Measurements from ENCODE around the gene CEPT1.

The CEPT1 gene

DNA sequence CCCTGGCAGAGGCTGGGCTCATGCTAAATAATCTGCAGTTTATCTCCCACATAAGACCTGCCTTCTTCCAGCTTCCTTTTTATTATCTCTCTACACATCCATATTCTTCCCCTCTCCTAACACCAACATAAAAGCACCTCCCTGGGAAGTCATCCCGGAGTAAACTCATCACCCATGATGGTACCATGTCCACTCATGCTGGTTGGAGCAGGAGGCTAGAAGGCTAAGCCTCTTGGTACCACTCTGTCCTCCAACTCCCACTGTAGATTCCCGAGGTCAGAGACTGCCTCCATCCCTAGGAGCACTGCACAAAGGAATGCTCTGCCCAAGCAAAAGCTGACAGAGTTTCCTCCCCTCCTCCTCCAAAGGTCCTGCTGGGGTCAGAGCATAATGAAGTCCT lies 56.2 kb downstream of the CEPT1 start:
- Histone ChIP-seq H3K4me3 (ENCODE audit: low read depth in 1 of 2, low read length in 2 of 2) (no peak overlapping the region), H3K36me3 (ENCODE audit: insufficient read depth, low read length) (no peaks in the 10 kb centered on the region), H3K9ac (ENCODE audit: low read length) (no peak overlapping the region), H3K4me1 (ENCODE audit: insufficient read depth, low read length) (peaks cover 8% of the 10 kb centered on the region), H3K27ac (ENCODE audit: low read depth, low read length) (no peak overlapping the region), H3K9me3 (ENCODE audit: low read length) (no peaks in the 10 kb centered on the region), H3K27me3 (ENCODE audit: control insufficient read depth in 1 of 2, insufficient read depth in 2 of 2, low read length in 2 of 2) (no peaks in the 10 kb centered on the region)

GRCh38 chr1:111197598-111198284 lies 57.7 kb downstream of the CEPT1 start:
- Histone ChIP-seq H3K27me3 (ENCODE audit: control insufficient read depth in 1 of 2, insufficient read depth in 2 of 2, low read length in 2 of 2) (no peaks in the 10 kb centered on the region), H3K36me3 (ENCODE audit: insufficient read depth, low read length) (no peaks in the 10 kb centered on the region), H3K4me3 (ENCODE audit: low read depth in 1 of 2, low read length in 2 of 2) (no peak overlapping the region), H3K9me3 (ENCODE audit: low read length) (no peaks in the 10 kb centered on the region), H3K9ac (ENCODE audit: low read length) (no peak overlapping the region), H3K27ac (ENCODE audit: low read depth, low read length) (no peak overlapping the region), H3K4me1 (ENCODE audit: insufficient read depth, low read length) (peaks cover 6% of the 10 kb centered on the region)

DNA sequence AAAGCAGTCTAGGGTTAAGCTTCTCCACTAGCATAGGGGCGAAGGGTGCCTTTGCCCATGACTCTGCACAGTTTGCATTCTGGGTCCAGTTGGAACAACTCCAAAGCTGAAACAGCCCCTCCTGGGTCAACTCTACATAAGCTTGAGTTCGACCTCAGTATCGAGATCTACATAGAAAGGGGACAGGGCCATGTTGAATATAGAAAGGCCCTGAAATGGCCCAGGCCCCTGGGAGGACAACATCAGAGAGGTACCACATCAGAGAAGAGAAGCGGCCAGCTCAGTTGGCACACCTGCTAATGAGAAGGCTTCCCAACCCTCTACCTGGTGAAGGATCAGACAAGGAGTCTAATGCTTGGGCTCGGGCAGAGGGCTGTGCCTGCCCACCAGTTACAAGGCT lies 58.8 kb downstream of the CEPT1 start:
- no peak overlapping the region for H3K4me3 ChIP-seq (ENCODE audit: low read depth in 1 of 2, low read length in 2 of 2)
- peaks cover 0 to 10% of the 10 kb centered on the region in 2 donors for H3K27me3 ChIP-seq (ENCODE audit: control insufficient read depth in 1 of 2, insufficient read depth in 2 of 2, low read length in 2 of 2)
- H3K27ac ChIP-seq (ENCODE audit: low read depth, low read length): no peak overlapping the region
- H3K4me1 ChIP-seq (ENCODE audit: insufficient read depth, low read length): no peaks in the 10 kb centered on the region
- no peaks in the 10 kb centered on the region for H3K36me3 ChIP-seq (ENCODE audit: insufficient read depth, low read length)
- H3K9me3 ChIP-seq (ENCODE audit: low read length): no peaks in the 10 kb centered on the region
- H3K9ac ChIP-seq (ENCODE audit: low read length): no peak overlapping the region

- peaks cover 0 to 15% of the 10 kb centered on the region in 2 donors for H3K27me3 ChIP-seq (ENCODE audit: control insufficient read depth in 1 of 2, insufficient read depth in 2 of 2, low read length in 2 of 2)
- no peaks in the 10 kb centered on the region for H3K4me1 ChIP-seq (ENCODE audit: insufficient read depth, low read length)
- H3K9me3 ChIP-seq (ENCODE audit: low read length): no peaks in the 10 kb centered on the region
- H3K9ac ChIP-seq (ENCODE audit: low read length): no peak overlapping the region
- H3K36me3 ChIP-seq (ENCODE audit: insufficient read depth, low read length): no peaks in the 10 kb centered on the region
- H3K27ac ChIP-seq (ENCODE audit: low read depth, low read length): no peak overlapping the region
- no peak overlapping the region for H3K4me3 ChIP-seq (ENCODE audit: low read depth in 1 of 2, low read length in 2 of 2)
Measured at GRCh38 chr1:111199329-111199728, 59.3 kb downstream of the CEPT1 start.

DNA sequence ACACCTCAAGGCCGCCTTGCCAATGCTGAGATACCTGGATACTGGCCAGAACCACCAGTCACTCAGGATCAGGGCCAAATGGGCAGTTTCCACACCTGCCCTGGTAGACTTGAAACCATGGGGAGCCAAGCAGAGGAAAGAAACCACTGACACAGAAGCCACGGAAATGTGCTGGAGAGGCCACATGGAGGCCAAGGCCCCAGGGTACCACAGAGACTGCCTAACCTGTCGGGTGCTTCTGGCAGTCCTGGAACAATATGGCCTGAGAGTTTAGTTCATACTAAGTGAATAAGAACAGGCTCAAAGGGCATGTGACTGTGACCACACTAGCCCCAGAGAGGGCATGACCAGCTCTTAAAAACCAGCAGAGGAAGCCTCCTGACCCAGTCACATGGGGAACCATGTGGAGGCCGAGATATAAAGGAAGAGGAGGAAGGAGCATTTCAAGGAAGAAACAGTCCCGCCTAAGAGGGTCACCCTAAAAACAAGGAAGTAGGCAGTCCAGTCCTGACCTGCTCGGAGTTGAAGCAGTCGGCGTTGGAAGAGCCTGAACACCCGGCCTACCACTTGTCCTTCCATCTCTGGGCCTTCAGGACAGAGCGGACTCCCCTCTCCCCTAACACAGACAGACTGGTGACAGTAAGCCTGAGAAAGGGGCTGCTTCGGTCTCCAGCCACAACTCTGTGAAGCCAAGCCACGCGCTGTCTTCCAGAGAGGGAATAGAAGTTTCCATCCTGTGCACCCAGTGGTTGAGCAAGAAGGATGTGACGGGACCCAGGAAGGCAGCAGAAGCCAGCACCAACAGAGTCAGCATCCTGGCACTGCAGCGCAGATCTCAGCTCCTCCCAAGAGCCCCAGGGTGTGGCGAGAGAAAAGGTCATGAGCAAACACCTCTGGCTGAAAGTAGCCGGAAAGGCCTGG lies 60.1 kb downstream of the CEPT1 start, which contains the start of gene DENND2D:
Gene DENND2D, minus strand, starts transcription at position 766 of the 921 bp plus-strand sequence. Its CDS starts 187 bp downstream, at position 579.
- Histone ChIP-seq H3K9ac (ENCODE audit: low read length) (no peak within 1 kb of the TSS), H3K27ac (ENCODE audit: low read depth, low read length) (no peak within 1 kb of the TSS), H3K4me1 (ENCODE audit: insufficient read depth, low read length) (peaks cover 5% of the 10 kb centered on the region), H3K27me3 (ENCODE audit: control insufficient read depth in 1 of 2, insufficient read depth in 2 of 2, low read length in 2 of 2) (peaks cover 8 to 17% of the 10 kb centered on the region in 2 donors), H3K36me3 (ENCODE audit: insufficient read depth, low read length) (no peaks in the 10 kb centered on the region), H3K4me3 (ENCODE audit: low read depth in 1 of 2, low read length in 2 of 2) (no peak within 1 kb of the TSS), H3K9me3 (ENCODE audit: low read length) (no peaks in the 10 kb centered on the region)

DNA sequence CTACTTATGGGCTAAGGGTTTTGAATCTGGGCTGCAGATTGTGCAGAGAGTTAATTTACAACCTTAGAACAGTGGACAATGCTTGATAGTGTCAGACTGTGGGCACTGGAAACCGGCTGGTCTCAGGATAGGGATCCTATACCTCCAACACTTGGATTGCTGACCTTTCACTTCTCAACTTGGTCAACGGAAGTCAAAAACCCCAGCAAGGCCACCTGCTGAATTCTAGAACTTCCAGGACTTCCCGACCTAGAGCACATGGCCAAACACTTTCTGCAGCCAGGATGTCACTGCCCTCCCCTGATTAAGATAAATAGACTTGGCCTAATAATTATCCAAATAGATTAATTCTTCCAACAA lies 60.8 kb downstream of the CEPT1 start:
- no peak overlapping the region for H3K4me3 ChIP-seq (ENCODE audit: low read depth in 1 of 2, low read length in 2 of 2)

GRCh38 chr1:111201275-111202090 lies 61.5 kb downstream of the CEPT1 start:
- no peaks in the 10 kb centered on the region for H3K36me3 ChIP-seq (ENCODE audit: insufficient read depth, low read length)
- H3K27me3 ChIP-seq (ENCODE audit: control insufficient read depth in 1 of 2, insufficient read depth in 2 of 2, low read length in 2 of 2): peaks cover 9 to 17% of the 10 kb centered on the region in 2 donors
- H3K4me1 ChIP-seq (ENCODE audit: insufficient read depth, low read length): peaks cover 5% of the 10 kb centered on the region
- no peaks in the 10 kb centered on the region for H3K9me3 ChIP-seq (ENCODE audit: low read length)
- no peak overlapping the region for H3K9ac ChIP-seq (ENCODE audit: low read length)
- no peak overlapping the region for H3K4me3 ChIP-seq (ENCODE audit: low read depth in 1 of 2, low read length in 2 of 2)
- H3K27ac ChIP-seq (ENCODE audit: low read depth, low read length): no peak overlapping the region

More for the DNA sequence above, 60.8 kb downstream of the CEPT1 start:
- no peaks in the 10 kb centered on the region for H3K9me3 ChIP-seq (ENCODE audit: low read length)
- H3K9ac ChIP-seq (ENCODE audit: low read length): no peak overlapping the region
- H3K27ac ChIP-seq (ENCODE audit: low read depth, low read length): no peak overlapping the region
- H3K36me3 ChIP-seq (ENCODE audit: insufficient read depth, low read length): no peaks in the 10 kb centered on the region
- H3K27me3 ChIP-seq (ENCODE audit: control insufficient read depth in 1 of 2, insufficient read depth in 2 of 2, low read length in 2 of 2): peaks cover 9 to 17% of the 10 kb centered on the region in 2 donors
- peaks cover 5% of the 10 kb centered on the region for H3K4me1 ChIP-seq (ENCODE audit: insufficient read depth, low read length)

GRCh38 chr1:111202366-111202706 lies 62.3 kb downstream of the CEPT1 start:
- H3K27ac ChIP-seq (ENCODE audit: low read depth, low read length): no peak overlapping the region
- H3K4me3 ChIP-seq (ENCODE audit: low read depth in 1 of 2, low read length in 2 of 2): no peak overlapping the region

DNA sequence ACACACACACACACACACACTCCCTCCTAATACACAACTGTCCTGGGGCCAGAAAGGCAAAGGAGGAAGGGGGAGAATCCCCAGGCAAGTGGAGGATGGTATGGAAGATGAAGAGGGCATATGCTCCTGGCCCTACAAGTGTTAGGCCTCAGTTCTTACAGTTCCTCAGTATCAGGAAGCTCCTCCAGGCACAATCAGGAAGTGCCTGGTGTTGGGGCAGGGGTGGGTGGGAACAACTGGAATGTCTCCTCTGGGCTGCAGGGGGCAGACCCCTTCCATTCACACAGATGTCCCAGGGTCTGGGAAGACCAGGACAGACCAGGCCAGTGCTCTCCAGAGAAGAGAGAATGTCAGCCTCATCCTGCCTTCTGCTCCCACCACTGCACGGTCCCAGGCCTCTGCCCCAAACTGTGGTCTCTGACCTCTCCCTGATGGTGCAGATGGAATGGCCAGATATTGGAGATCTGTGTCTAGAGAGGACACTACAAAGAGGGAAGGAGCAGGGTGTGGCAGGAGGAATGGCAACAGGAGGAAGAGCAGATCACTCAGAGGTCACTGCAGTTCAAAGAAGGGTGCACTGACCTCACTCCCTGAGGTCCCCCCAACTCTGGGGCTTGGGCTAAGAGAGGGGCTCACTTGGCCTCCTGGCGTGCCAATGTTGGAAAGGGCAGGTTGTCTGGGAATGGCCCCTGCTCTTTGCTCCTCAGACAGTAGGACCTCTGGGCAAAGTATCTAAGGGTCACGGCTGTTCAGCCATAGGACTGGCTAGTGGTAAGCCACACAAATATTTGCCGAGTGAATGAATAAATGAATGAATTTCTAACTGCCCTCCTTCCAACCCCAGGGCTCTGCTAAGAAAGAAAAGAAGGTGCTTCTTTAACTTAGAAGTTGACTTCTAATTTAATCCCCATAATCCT lies 62.9 kb downstream of the CEPT1 start:
- Histone ChIP-seq H3K27ac (ENCODE audit: low read depth, low read length) (no peak overlapping the region), H3K9me3 (ENCODE audit: low read length) (no peaks in the 10 kb centered on the region), H3K9ac (ENCODE audit: low read length) (no peak overlapping the region), H3K4me1 (ENCODE audit: insufficient read depth, low read length) (peaks cover 5% of the 10 kb centered on the region), H3K4me3 (ENCODE audit: low read depth in 1 of 2, low read length in 2 of 2) (no peak overlapping the region), H3K36me3 (ENCODE audit: insufficient read depth, low read length) (no peaks in the 10 kb centered on the region), H3K27me3 (ENCODE audit: control insufficient read depth in 1 of 2, insufficient read depth in 2 of 2, low read length in 2 of 2) (peaks cover 9 to 17% of the 10 kb centered on the region in 2 donors)

More at GRCh38 chr1:111202366-111202706, 62.3 kb downstream of the CEPT1 start:
- H3K4me1 ChIP-seq (ENCODE audit: insufficient read depth, low read length): peaks cover 5% of the 10 kb centered on the region
- no peak overlapping the region for H3K9ac ChIP-seq (ENCODE audit: low read length)
- H3K36me3 ChIP-seq (ENCODE audit: insufficient read depth, low read length): no peaks in the 10 kb centered on the region
- H3K9me3 ChIP-seq (ENCODE audit: low read length): no peaks in the 10 kb centered on the region
- H3K27me3 ChIP-seq (ENCODE audit: control insufficient read depth in 1 of 2, insufficient read depth in 2 of 2, low read length in 2 of 2): peaks cover 9 to 17% of the 10 kb centered on the region in 2 donors

GRCh38 chr1:111203681-111204200 lies 63.7 kb downstream of the CEPT1 start:
- Histone ChIP-seq H3K9me3 (ENCODE audit: low read length) (no peaks in the 10 kb centered on the region), H3K27me3 (ENCODE audit: control insufficient read depth in 1 of 2, insufficient read depth in 2 of 2, low read length in 2 of 2) (peaks cover 9 to 17% of the 10 kb centered on the region in 2 donors), H3K4me1 (ENCODE audit: insufficient read depth, low read length) (peaks cover 5% of the 10 kb centered on the region), H3K27ac (ENCODE audit: low read depth, low read length) (no peak overlapping the region), H3K36me3 (ENCODE audit: insufficient read depth, low read length) (no peaks in the 10 kb centered on the region), H3K4me3 (ENCODE audit: low read depth in 1 of 2, low read length in 2 of 2) (peak overlapping the region; percentile 45 to 57), H3K9ac (ENCODE audit: low read length) (no peak overlapping the region)
